Muscle layer of colon (tissue), 2 donors: ENCODE results near the gene SCAF4.

Experiments used
- H3K27ac ChIP-seq: one replicate; pipeline ENCODE4 v1.7.0; 2013; ENCODE audit warnings: low read depth, mild to moderate bottlenecking, low read length, moderate library complexity
- H3K27me3 ChIP-seq, 2 donors: one replicate each; pipeline ENCODE4 v1.7.0; 2013; ENCODE audit warnings: low read length in 2 of 2, mild to moderate bottlenecking in 2 of 2; ENCODE audit not compliant: insufficient read depth in 2 of 2, control insufficient read depth in 1 of 2
- H3K36me3 ChIP-seq: one replicate; pipeline ENCODE4 v1.7.0; 2013; ENCODE audit warnings: mild to moderate bottlenecking, low read length; ENCODE audit not compliant: insufficient read depth
- H3K4me1 ChIP-seq: one replicate; pipeline ENCODE4 v1.7.0; 2013; ENCODE audit warnings: mild to moderate bottlenecking, low read length; ENCODE audit not compliant: insufficient read depth
- H3K4me3 ChIP-seq, 2 donors: one replicate each; pipeline ENCODE4 v1.7.0; 2013; ENCODE audit warnings: low read length in 2 of 2, low read depth in 1 of 2, mild to moderate bottlenecking in 1 of 2, moderate library complexity in 1 of 2
- H3K9ac ChIP-seq: one replicate; pipeline ENCODE4 v1.7.0; 2013; ENCODE audit warnings: low read length
- H3K9me3 ChIP-seq: one replicate; pipeline ENCODE4 v1.7.0; 2013; ENCODE audit warnings: mild to moderate bottlenecking, low read length
- donor health status: abdominal sarcoma.
- donor health status: Adenocarcinoma of cecum.

Gene SCAF4

GRCh38 chr21:31760931-31761330, 29.0 kb upstream of the SCAF4 start:
- no peaks in the 10 kb centered on the region for H3K9me3 ChIP-seq
- no peaks in the 10 kb centered on the region for H3K27me3 ChIP-seq
- H3K27ac ChIP-seq = no peak overlapping the region
- no peak overlapping the region for H3K4me3 ChIP-seq
- no peak overlapping the region for H3K9ac ChIP-seq
- no peaks in the 10 kb centered on the region for H3K36me3 ChIP-seq
- H3K4me1 ChIP-seq = no peaks in the 10 kb centered on the region

- no peaks in the 10 kb centered on the region for H3K9me3 ChIP-seq
- H3K4me3 ChIP-seq = no peak overlapping the region
- H3K27me3 ChIP-seq = no peaks in the 10 kb centered on the region
- H3K27ac ChIP-seq = no peak overlapping the region
- no peaks in the 10 kb centered on the region for H3K4me1 ChIP-seq
- H3K9ac ChIP-seq = no peak overlapping the region
- H3K36me3 ChIP-seq = no peaks in the 10 kb centered on the region
Observed at GRCh38 chr21:31756787-31757186, 24.9 kb upstream of the SCAF4 start.

GRCh38 chr21:31755027-31755426, 23.1 kb upstream of the SCAF4 start:
- H3K27me3 ChIP-seq = no peaks in the 10 kb centered on the region
- no peak overlapping the region for H3K9ac ChIP-seq
- H3K4me1 ChIP-seq = no peaks in the 10 kb centered on the region

GRCh38 chr21:31754708-31754960, 22.7 kb upstream of the SCAF4 start:
- no peaks in the 10 kb centered on the region for H3K4me1 ChIP-seq
- H3K9ac ChIP-seq = no peak overlapping the region
- no peaks in the 10 kb centered on the region for H3K27me3 ChIP-seq
- H3K4me3 ChIP-seq = no peak overlapping the region
- no peaks in the 10 kb centered on the region for H3K36me3 ChIP-seq
- no peaks in the 10 kb centered on the region for H3K9me3 ChIP-seq
- no peak overlapping the region for H3K27ac ChIP-seq

More at GRCh38 chr21:31755027-31755426, 23.1 kb upstream of the SCAF4 start:
- no peaks in the 10 kb centered on the region for H3K36me3 ChIP-seq
- H3K4me3 ChIP-seq = no peak overlapping the region
- H3K9me3 ChIP-seq = no peaks in the 10 kb centered on the region
- H3K27ac ChIP-seq = no peak overlapping the region

GRCh38 chr21:31753949-31754707, 22.2 kb upstream of the SCAF4 start:
- H3K4me1 ChIP-seq = no peaks in the 10 kb centered on the region
- no peak overlapping the region for H3K27ac ChIP-seq
- no peak overlapping the region for H3K9ac ChIP-seq
- no peaks in the 10 kb centered on the region for H3K27me3 ChIP-seq
- H3K4me3 ChIP-seq = no peak overlapping the region
- H3K36me3 ChIP-seq = no peaks in the 10 kb centered on the region
- no peaks in the 10 kb centered on the region for H3K9me3 ChIP-seq

- H3K4me3 ChIP-seq = no peak overlapping the region
- no peaks in the 10 kb centered on the region for H3K36me3 ChIP-seq
- no peaks in the 10 kb centered on the region for H3K4me1 ChIP-seq
- no peaks in the 10 kb centered on the region for H3K9me3 ChIP-seq
- no peaks in the 10 kb centered on the region for H3K27me3 ChIP-seq
- H3K9ac ChIP-seq = no peak overlapping the region
- H3K27ac ChIP-seq = no peak overlapping the region
Observed at GRCh38 chr21:31752967-31753366, 21.0 kb upstream of the SCAF4 start.

- no peaks in the 10 kb centered on the region for H3K9me3 ChIP-seq
- no peak overlapping the region for H3K4me3 ChIP-seq
- H3K27ac ChIP-seq = no peak overlapping the region
- H3K27me3 ChIP-seq = no peaks in the 10 kb centered on the region
- H3K9ac ChIP-seq = no peak overlapping the region
- no peaks in the 10 kb centered on the region for H3K4me1 ChIP-seq
- no peaks in the 10 kb centered on the region for H3K36me3 ChIP-seq
Observed at GRCh38 chr21:31752352-31752751, 20.4 kb upstream of the SCAF4 start.

- H3K27ac ChIP-seq = no peak overlapping the region
- no peaks in the 10 kb centered on the region for H3K36me3 ChIP-seq
- no peaks in the 10 kb centered on the region for H3K9me3 ChIP-seq
- H3K27me3 ChIP-seq = no peaks in the 10 kb centered on the region
- H3K4me3 ChIP-seq = no peak overlapping the region
- H3K9ac ChIP-seq = no peak overlapping the region
- no peaks in the 10 kb centered on the region for H3K4me1 ChIP-seq
Observed at GRCh38 chr21:31750843-31751242, 18.9 kb upstream of the SCAF4 start.

GRCh38 chr21:31744182-31744800, 12.4 kb upstream of the SCAF4 start:
- Histone ChIP-seq H3K9me3 (no peaks in the 10 kb centered on the region), H3K4me3 (no peak overlapping the region), H3K9ac (no peak overlapping the region), H3K27ac (no peak overlapping the region), H3K4me1 (no peaks in the 10 kb centered on the region), H3K36me3 (no peaks in the 10 kb centered on the region), H3K27me3 (no peaks in the 10 kb centered on the region)

GRCh38 chr21:31743712-31744111, 11.8 kb upstream of the SCAF4 start:
- H3K4me3 ChIP-seq = no peak overlapping the region
- H3K36me3 ChIP-seq = no peaks in the 10 kb centered on the region
- H3K27ac ChIP-seq = no peak overlapping the region
- H3K9me3 ChIP-seq = no peaks in the 10 kb centered on the region
- no peaks in the 10 kb centered on the region for H3K4me1 ChIP-seq
- H3K9ac ChIP-seq = no peak overlapping the region
- no peaks in the 10 kb centered on the region for H3K27me3 ChIP-seq

- Histone ChIP-seq H3K4me1 (no peaks in the 10 kb centered on the region), H3K27me3 (no peaks in the 10 kb centered on the region), H3K36me3 (no peaks in the 10 kb centered on the region)
Observed at GRCh38 chr21:31741116-31741515, 9.2 kb upstream of the SCAF4 start.

More at GRCh38 chr21:31741116-31741515, 9.2 kb upstream of the SCAF4 start:
- H3K4me3 ChIP-seq = no peak overlapping the region
- H3K9ac ChIP-seq = no peak overlapping the region
- no peaks in the 10 kb centered on the region for H3K9me3 ChIP-seq
- H3K27ac ChIP-seq = no peak overlapping the region
